Subcutaneous preadipocyte (primary cell): ENCODE data around the gene EXOC3L4. TPM values are rescaled to one million over a fixed set of nuclear protein-coding genes. Genes with fewer than 3 reads are reported as not detected.

Experiments used
- total RNA-seq: library from RNA; depleted of rRNA; stranded (reverse); fragments of >200 nt; gene quantifications from 2 replicates; pipeline ENCODE4 v1.2.3, GENCODE V29; 2012

EXOC3L4 gene
- total RNA-seq = not detected in 2 replicates

GRCh38 chr14:103094406-103095209 is at the start of gene EXOC3L4:
Gene EXOC3L4, plus strand, starts transcription at chr14:103094725. Its CDS starts 5,495 bp downstream, at chr14:103100220.

GRCh38 chr14:103057372-103058163 is 37.0 kb upstream of the EXOC3L4 start, which contains the start of gene CDC42BPB:
Gene CDC42BPB, minus strand, starts transcription at chr14:103057549. Its CDS starts 376 bp downstream, at chr14:103057173.

GRCh38 chr14:103084021-103084919 is 10.3 kb upstream of the EXOC3L4 start, which contains the start of gene LBHD2:
Gene LBHD2, plus strand, starts transcription at chr14:103084210. Its CDS starts 1,803 bp downstream, at chr14:103086013.

GRCh38 chr14:103122947-103123633 is 28.6 kb downstream of the EXOC3L4 start, which contains the start of gene TNFAIP2:
Gene TNFAIP2, plus strand, starts transcription at chr14:103123461. Its CDS starts 2,997 bp downstream, at chr14:103126458.

Other genes starting within 250 kb of the EXOC3L4 start
- gene AMN, start 172.1 kb upstream of the EXOC3L4 start, total RNA-seq = under 0.01 TPM in 1 of 2 replicates, not detected in the other
- gene CDC42BPB, start 37.2 kb upstream of the EXOC3L4 start, total RNA-seq = 98.5 and 124 TPM in 2 replicates
- not detected in 2 replicates for gene LBHD2, start 10.5 kb upstream of the EXOC3L4 start, total RNA-seq
- 86.3 and 128 TPM in 2 replicates for gene TNFAIP2, start 28.7 kb downstream of the EXOC3L4 start, total RNA-seq
- 137 and 163 TPM in 2 replicates for gene EIF5, start 239.5 kb downstream of the EXOC3L4 start, total RNA-seq